ENCODE results near the gene ARL6IP1. TPM values are rescaled to one million over a fixed set of nuclear protein-coding genes. Genes with fewer than 3 reads are reported as not detected.

Gene ARL6IP1
- total and polyA plus RNA-seq, 2 donors (not counting 3 experiments of a cell fraction or from before 2014, with no cell fraction given), result 251 to 338 TPM

DNA sequence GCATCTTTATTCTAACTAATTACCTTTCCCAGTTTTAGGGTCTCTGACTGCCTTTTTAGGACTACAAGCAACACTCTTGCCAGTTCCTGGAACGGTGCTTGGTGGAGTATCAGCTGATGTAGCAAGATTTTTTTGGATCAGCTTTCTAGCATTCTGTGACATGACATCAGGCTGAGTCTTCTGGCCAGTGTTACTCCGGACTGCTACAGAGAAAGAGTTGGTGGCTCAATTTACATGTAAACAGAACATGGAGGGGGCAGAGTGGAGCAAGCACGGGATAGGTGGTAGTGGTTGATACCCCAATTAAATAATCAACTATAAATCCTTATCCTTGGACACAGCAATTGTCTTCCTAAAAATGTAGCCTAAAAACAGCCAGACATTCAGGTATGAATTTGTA, 10.6 kb upstream of the ARL6IP1 start:
- ChIA-PET CTCF (no interaction called here), POLR2A (no interaction called here)
- TF ChIP-seq GATA2 (IDR thresholded peaks at IDR 0.05; ENCODE audit: insufficient read depth, insufficient read length, low read depth, low read length), result no peak
- no peak for TF ChIP-seq JUN (IDR thresholded peaks at IDR 0.05; ENCODE audit: borderline replicate concordance, insufficient read depth, insufficient read length, low read depth)
- TF ChIP-seq, protein P1, sequence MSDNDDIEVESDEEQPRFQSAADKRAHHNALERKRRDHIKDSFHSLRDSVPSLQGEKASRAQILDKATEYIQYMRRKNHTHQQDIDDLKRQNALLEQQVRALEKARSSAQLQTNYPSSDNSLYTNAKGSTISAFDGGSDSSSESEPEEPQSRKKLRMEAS (IDR thresholded peaks at IDR 0.05; ENCODE audit: insufficient read depth, insufficient read length), result no peak
- no peak for TF ChIP-seq EZH2 (IDR thresholded peaks at IDR 0.05; ENCODE audit: borderline replicate concordance, low read depth, low read length, severe bottlenecking)
- no peak for TF ChIP-seq FOS (IDR thresholded peaks at IDR 0.05; ENCODE audit: borderline replicate concordance, insufficient read depth, low read length)
- H4K20me1 ChIP-seq (replicated peaks; ENCODE audit: control insufficient read depth, extremely low read depth, insufficient read depth, low read length), result no peaks in the 10 kb centered on the region
- H3K9ac ChIP-seq (replicated peaks; ENCODE audit: extremely low read depth, insufficient read depth, low read length), result no peak overlapping the region
- no peak for FAIRE-seq
- intact Hi-C loops (cut with micrococcal nuclease) (no loop called here), dilution Hi-C loops (cut with MboI; ENCODE audit: extremely low pct_ligation_motif_present, low sequenced_read_pairs) (no loop called here)
- H3K27me3 ChIP-seq (ENCODE audit: control insufficient read depth in 2 of 2, insufficient read depth in 2 of 2, low read length in 2 of 2), result no peaks in the 10 kb centered on the region
- H3K4me3 ChIP-seq (replicated peaks in 1 of 3; ENCODE audit: insufficient read depth in 1 of 3, low read depth in 1 of 3, low read length in 3 of 3), result no peak overlapping the region
- H3K4me2 ChIP-seq (ENCODE audit: insufficient read depth, low read length), result no peak overlapping the region
- H3K79me2 ChIP-seq (ENCODE audit: control insufficient read depth, insufficient read depth, low read length), result peaks cover under 1% of the 10 kb centered on the region
- no peaks in the 10 kb centered on the region for H3K9me3 ChIP-seq (replicated peaks; ENCODE audit: control insufficient read depth, insufficient read depth, low read length)
- H3K36me3 ChIP-seq (ENCODE audit: control insufficient read depth in 2 of 2, extremely low read depth in 1 of 2, insufficient read depth in 2 of 2, low read length in 2 of 2), result peaks cover 23 to 40% of the 10 kb centered on the region in 2 experiments
- no peak for DNase-seq (ENCODE audit: low read depth, low spot score)
- BruUV-seq (replicated peaks), result no TSS peak
- H2AFZ ChIP-seq (ENCODE audit: low read depth, low read length), result no peak overlapping the region
- H3K4me1 ChIP-seq (ENCODE audit: control insufficient read depth, extremely low read depth, insufficient read depth, low read length), result no peaks in the 10 kb centered on the region
- no peak overlapping the region for H3K27ac ChIP-seq (ENCODE audit: insufficient read depth, low read depth, low read length)
- H3K9me1 ChIP-seq (replicated peaks; ENCODE audit: control insufficient read depth, extremely low read depth, insufficient read depth, low read length), result no peaks in the 10 kb centered on the region

DNA sequence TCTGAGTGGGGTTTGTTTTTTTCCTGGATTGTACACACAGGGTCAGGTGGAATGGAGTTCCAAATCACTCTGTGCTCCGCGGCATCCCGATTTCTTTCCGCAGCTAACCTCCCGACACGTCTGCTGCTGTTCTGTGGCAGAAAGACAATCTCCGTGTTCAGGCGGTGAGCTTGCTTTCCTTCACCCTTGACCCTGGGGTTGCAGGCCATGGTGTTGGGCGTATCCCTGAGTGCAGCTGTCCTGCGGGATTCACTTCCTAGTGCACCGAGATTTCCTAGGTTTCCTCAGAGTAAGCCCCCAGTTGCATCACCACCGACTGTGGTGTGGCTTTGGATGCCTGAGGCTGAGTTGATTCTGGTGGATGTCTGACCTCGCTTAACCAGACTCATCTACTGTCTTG, 7.8 kb upstream of the ARL6IP1 start:
- TF ChIP-seq POLR2A (IDR thresholded peaks at IDR 0.05; ENCODE audit: low read depth, low read length), result no peak
- TF ChIP-seq EZH2 (IDR thresholded peaks at IDR 0.05; ENCODE audit: borderline replicate concordance, low read depth, low read length, severe bottlenecking), result no peak
- TF ChIP-seq POLR2AphosphoS5 (IDR thresholded peaks at IDR 0.05; ENCODE audit: insufficient read depth, low read depth, low read length), result no peak
- TF ChIP-seq MYC (IDR thresholded peaks at IDR 0.05; ENCODE audit: low read depth, low read length), result no peak
- TF ChIP-seq GATA2 (IDR thresholded peaks at IDR 0.05; ENCODE audit: insufficient read depth, insufficient read length, low read depth, low read length), result no peak
- TF ChIP-seq JUN (IDR thresholded peaks at IDR 0.05; ENCODE audit: borderline replicate concordance, insufficient read depth, insufficient read length, low read depth), result no peak
- TF ChIP-seq, protein P2, sequence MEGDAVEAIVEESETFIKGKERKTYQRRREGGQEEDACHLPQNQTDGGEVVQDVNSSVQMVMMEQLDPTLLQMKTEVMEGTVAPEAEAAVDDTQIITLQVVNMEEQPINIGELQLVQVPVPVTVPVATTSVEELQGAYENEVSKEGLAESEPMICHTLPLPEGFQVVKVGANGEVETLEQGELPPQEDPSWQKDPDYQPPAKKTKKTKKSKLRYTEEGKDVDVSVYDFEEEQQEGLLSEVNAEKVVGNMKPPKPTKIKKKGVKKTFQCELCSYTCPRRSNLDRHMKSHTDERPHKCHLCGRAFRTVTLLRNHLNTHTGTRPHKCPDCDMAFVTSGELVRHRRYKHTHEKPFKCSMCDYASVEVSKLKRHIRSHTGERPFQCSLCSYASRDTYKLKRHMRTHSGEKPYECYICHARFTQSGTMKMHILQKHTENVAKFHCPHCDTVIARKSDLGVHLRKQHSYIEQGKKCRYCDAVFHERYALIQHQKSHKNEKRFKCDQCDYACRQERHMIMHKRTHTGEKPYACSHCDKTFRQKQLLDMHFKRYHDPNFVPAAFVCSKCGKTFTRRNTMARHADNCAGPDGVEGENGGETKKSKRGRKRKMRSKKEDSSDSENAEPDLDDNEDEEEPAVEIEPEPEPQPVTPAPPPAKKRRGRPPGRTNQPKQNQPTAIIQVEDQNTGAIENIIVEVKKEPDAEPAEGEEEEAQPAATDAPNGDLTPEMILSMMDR (IDR thresholded peaks at IDR 0.05; ENCODE audit: extremely low read depth in 1 of 2, insufficient read depth in 1 of 2, low read depth in 1 of 2, low read length in 2 of 2), result no peak
- TF ChIP-seq, protein P1 (IDR thresholded peaks at IDR 0.05; ENCODE audit: insufficient read depth, insufficient read length), result no peak
- TF ChIP-seq FOS (IDR thresholded peaks at IDR 0.05; ENCODE audit: borderline replicate concordance, insufficient read depth, low read length), result no peak
- no peak overlapping the region for H2AFZ ChIP-seq (ENCODE audit: low read depth, low read length)
- no peaks in the 10 kb centered on the region for H4K20me1 ChIP-seq (replicated peaks; ENCODE audit: control insufficient read depth, extremely low read depth, insufficient read depth, low read length)
- peaks cover 19 to 29% of the 10 kb centered on the region in 2 experiments for H3K36me3 ChIP-seq (ENCODE audit: control insufficient read depth in 2 of 2, extremely low read depth in 1 of 2, insufficient read depth in 2 of 2, low read length in 2 of 2)
- H3K9ac ChIP-seq (replicated peaks; ENCODE audit: extremely low read depth, insufficient read depth, low read length), result no peak overlapping the region
- no peak overlapping the region for H3K4me2 ChIP-seq (ENCODE audit: insufficient read depth, low read length)
- peaks cover 15% of the 10 kb centered on the region for H3K4me1 ChIP-seq (ENCODE audit: control insufficient read depth, extremely low read depth, insufficient read depth, low read length)
- no peak for DNase-seq (ENCODE audit: low read depth, low spot score)
- ChIA-PET POLR2A (interaction anchor here (1.2 kb wide), 1 partner anchor 7 kb away, joined by 4 read pairs; the partner anchor contains the start of gene ARL6IP1), CTCF (no interaction called here)
- no peaks in the 10 kb centered on the region for H3K9me3 ChIP-seq (replicated peaks; ENCODE audit: control insufficient read depth, insufficient read depth, low read length)
- H3K9me1 ChIP-seq (replicated peaks; ENCODE audit: control insufficient read depth, extremely low read depth, insufficient read depth, low read length), result no peaks in the 10 kb centered on the region
- no peak for FAIRE-seq
- H3K27ac ChIP-seq (ENCODE audit: insufficient read depth, low read depth, low read length), result no peak overlapping the region
- intact Hi-C loops (cut with micrococcal nuclease), result loop anchor here (10.0 kb wide), 2 partner anchors 306 to 716 kb away; partner anchors contain the start of genes CCP110, GDE1 and ITPRIPL2
- peaks cover 3% of the 10 kb centered on the region for H3K79me2 ChIP-seq (ENCODE audit: control insufficient read depth, insufficient read depth, low read length)
- H3K27me3 ChIP-seq (ENCODE audit: control insufficient read depth in 2 of 2, insufficient read depth in 2 of 2, low read length in 2 of 2), result no peaks in the 10 kb centered on the region
- H3K4me3 ChIP-seq (replicated peaks in 1 of 3; ENCODE audit: insufficient read depth in 1 of 3, low read depth in 1 of 3, low read length in 3 of 3), result no peak overlapping the region
- dilution Hi-C loops (cut with MboI; ENCODE audit: extremely low pct_ligation_motif_present, low sequenced_read_pairs), result no loop called here
- no TSS peak for BruUV-seq (replicated peaks)

Measured in endothelial cell of umbilical vein (primary cell).